Hematopoietic multipotent progenitor cell treated with erythropoietin and hydrocortisone succinate and interleukin-3 and kit ligand, for 4 days (in vitro differentiated cells): ENCODE measurements around the gene MLX.
"Not testable (repeated sequence)": the region's sequence is repeated elsewhere in the genome, so short reads cannot be mapped to it uniquely, and the experiment has no call there.

ENCODE experiments used
- DNase-seq: peaks from one replicate; pipeline ENCODE4 v3.0.0-alpha.2; 2015

The MLX gene

GRCh38 chr17:42536372-42537155, 30.3 kb upstream of the MLX start:
- peak; percentile 91 for DNase-seq

GRCh38 chr17:42537156-42537805, 29.6 kb upstream of the MLX start:
- DNase-seq = no peak

- no peak for DNase-seq
These were observed 29.0 kb upstream of the MLX start for GRCh38 chr17:42537826-42538451.

- DNase-seq = no peak
These were observed 28.4 kb upstream of the MLX start for GRCh38 chr17:42538482-42538881.

GRCh38 chr17:42540558-42540957, 26.3 kb upstream of the MLX start:
- DNase-seq = not testable (repeated sequence)

GRCh38 chr17:42541041-42541833, 25.7 kb upstream of the MLX start:
- no peak for DNase-seq

- DNase-seq = no peak
These were observed 23.5 kb upstream of the MLX start for GRCh38 chr17:42543190-42544079.

- DNase-seq = no peak
These were observed 22.0 kb upstream of the MLX start for GRCh38 chr17:42544874-42545283.

- DNase-seq = not testable (repeated sequence)
These were observed 21.0 kb upstream of the MLX start for GRCh38 chr17:42545755-42546505.

GRCh38 chr17:42547001-42547461, 19.9 kb upstream of the MLX start:
- no peak for DNase-seq

- DNase-seq = no peak
These were observed 19.2 kb upstream of the MLX start for GRCh38 chr17:42547698-42548069.

- peak; percentile 71 for DNase-seq
These were observed 18.6 kb upstream of the MLX start for GRCh38 chr17:42548070-42548837.

- no peak for DNase-seq
These were observed 17.7 kb upstream of the MLX start for GRCh38 chr17:42548993-42549755.

- not testable (repeated sequence) for DNase-seq
These were observed 14.2 kb upstream of the MLX start, which contains the start of gene HSD17B1 for GRCh38 chr17:42552736-42553135. TSS of gene HSD17B1 (plus strand) at chr17:42552923. CDS start at chr17:42552934, 11 bp downstream.

GRCh38 chr17:42553161-42553818, 13.6 kb upstream of the MLX start:
- DNase-seq = no peak

GRCh38 chr17:42553866-42554249, 13.0 kb upstream of the MLX start:
- DNase-seq = peak; percentile 48

- peak; percentile 94 for DNase-seq
These were observed 12.4 kb upstream of the MLX start for GRCh38 chr17:42554250-42555121.

- no peak for DNase-seq
These were observed 11.7 kb upstream of the MLX start for GRCh38 chr17:42555122-42555622.
